ENCODE data around the gene DAD1. TPM values are rescaled to one million over a fixed set of nuclear protein-coding genes. Genes with fewer than 3 reads are reported as not detected.

Gene DAD1
- total and polyA plus RNA-seq, 2 of the 8 experiments (the other 6 are each of a cell fraction or from before 2014, with no cell fraction given), result 131 to 440 TPM

DNA sequence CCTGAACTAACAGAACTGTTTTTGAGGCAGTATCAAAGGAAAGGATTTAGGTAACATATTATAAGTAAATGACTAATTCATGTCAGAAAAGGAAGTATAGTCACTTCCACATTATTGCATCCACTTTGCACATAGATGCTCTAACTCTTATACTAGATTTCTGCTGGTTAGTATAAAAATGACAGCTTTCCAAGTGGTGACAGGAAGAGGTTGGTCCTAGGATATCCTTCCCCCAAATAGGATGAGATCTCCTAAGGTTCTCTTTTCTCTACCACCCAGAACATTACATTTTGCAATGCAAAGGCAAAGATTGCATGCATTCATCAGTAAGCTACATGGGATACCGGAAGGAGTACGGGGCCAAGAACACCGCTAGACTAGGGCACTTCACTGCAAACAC lies 15.2 kb downstream of the DAD1 start:
- Histone ChIP-seq H3K4ac (replicated peaks; ENCODE audit: insufficient read length, low read depth, low read length) (no peak overlapping the region), H3K9me3 (ENCODE audit: insufficient read depth in 2 of 2, low read depth in 1 of 2, low read length in 1 of 2) (no peaks in the 10 kb centered on the region), H3K79me2 (ENCODE audit: control insufficient read depth in 1 of 2, insufficient read depth in 2 of 2, low read length in 2 of 2) (peaks cover 0 to 31% of the 10 kb centered on the region in 2 experiments; a peak in 2 of 4 replicates), H3K23me2 (ENCODE audit: low read depth, low read length) (no peaks in the 10 kb centered on the region), H2BK120ac (replicated peaks; ENCODE audit: low read depth, low read length) (no peak overlapping the region), H3K56ac (replicated peaks; ENCODE audit: insufficient read length, low read depth, low read length) (no peak overlapping the region), H3K79me1 (ENCODE audit: low read depth, low read length) (no peaks in the 10 kb centered on the region), H3K36me3 (ENCODE audit: control insufficient read depth in 2 of 4, insufficient read depth in 4 of 4, low read length in 3 of 4) (peaks cover 9 to 25% (median 16%) of the 10 kb centered on the region in 4 experiments; a peak in 7 of 8 replicates), H2BK15ac (ENCODE audit: low read length) (no peak overlapping the region), H3K4me3 (ENCODE audit: extremely low read depth in 1 of 4, insufficient read depth in 2 of 4, low read depth in 3 of 4, low read length in 4 of 4) (no peak overlapping the region), H3K23ac (ENCODE audit: insufficient read length) (no peak overlapping the region), H2BK12ac (ENCODE audit: low read depth, low read length) (no peak overlapping the region), H3K4me2 (ENCODE audit: insufficient read depth in 1 of 2, low read depth in 2 of 2, low read length in 2 of 2) (no peak overlapping the region), H3K18ac (ENCODE audit: extremely low read depth, low read length) (no peak overlapping the region), H4K8ac (ENCODE audit: extremely low read depth, insufficient read depth, low read length) (no peak overlapping the region), H3K27ac (ENCODE audit: low read depth, low read length) (no peak overlapping the region), H4K5ac (ENCODE audit: insufficient read length, low read depth, low read length) (no peak overlapping the region), H4K91ac (replicated peaks; ENCODE audit: insufficient read length, low read length) (no peak overlapping the region), H2BK20ac (ENCODE audit: low read length) (no peak overlapping the region), H4K20me1 (replicated peaks in 1 of 2; ENCODE audit: control insufficient read depth in 1 of 2, insufficient read depth in 2 of 2, low read length in 2 of 2) (no peaks in the 10 kb centered on the region), H2AFZ (ENCODE audit: low read length) (no peak overlapping the region), H3K27me3 (replicated peaks in 1 of 4; ENCODE audit: control insufficient read depth in 3 of 4, extremely low read depth in 1 of 4, insufficient read depth in 3 of 4, low read length in 3 of 4) (no peaks in the 10 kb centered on the region), H3K9ac (replicated peaks in 1 of 4; ENCODE audit: extremely low read depth in 1 of 4, low read depth in 3 of 4, low read length in 3 of 4) (no peak overlapping the region), H2AK5ac (ENCODE audit: low read depth, low read length) (no peak overlapping the region), H3K4me1 (replicated peaks in 1 of 4; ENCODE audit: control insufficient read depth in 3 of 4, insufficient read depth in 4 of 4, low read length in 3 of 4) (peaks cover 0 to 5% (median 1%) of the 10 kb centered on the region in 4 experiments; a peak in 3 of 7 replicates), H3K14ac (ENCODE audit: insufficient read length) (no peak overlapping the region), H2BK5ac (ENCODE audit: low read depth, low read length) (no peak overlapping the region)
- TF ChIP-seq GABPA (IDR thresholded peaks at IDR 0.05; ENCODE audit: borderline replicate concordance, insufficient read depth, low read length), result no peak
- no peak for TF ChIP-seq HDAC6 (IDR thresholded peaks at IDR 0.05; ENCODE audit: low read depth, low read length)
- TF ChIP-seq FOSL1 (IDR thresholded peaks at IDR 0.05; ENCODE audit: insufficient read depth, low read depth, low read length), result no peak
- no peak for TF ChIP-seq BACH1 (IDR thresholded peaks at IDR 0.05; ENCODE audit: low read length)
- no peak for TF ChIP-seq RNF2 (IDR thresholded peaks at IDR 0.05; ENCODE audit: borderline replicate concordance, low read depth, low read length, missing control alignments, poor library complexity, severe bottlenecking)
- TF ChIP-seq, protein P1, sequence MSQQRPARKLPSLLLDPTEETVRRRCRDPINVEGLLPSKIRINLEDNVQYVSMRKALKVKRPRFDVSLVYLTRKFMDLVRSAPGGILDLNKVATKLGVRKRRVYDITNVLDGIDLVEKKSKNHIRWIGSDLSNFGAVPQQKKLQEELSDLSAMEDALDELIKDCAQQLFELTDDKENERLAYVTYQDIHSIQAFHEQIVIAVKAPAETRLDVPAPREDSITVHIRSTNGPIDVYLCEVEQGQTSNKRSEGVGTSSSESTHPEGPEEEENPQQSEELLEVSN (IDR thresholded peaks at IDR 0.05), result no peak
- TF ChIP-seq BCL11A (IDR thresholded peaks at IDR 0.05; ENCODE audit: low read depth in 2 of 2, low read length in 2 of 2), result no peak
- no peak for TF ChIP-seq SRF (IDR thresholded peaks at IDR 0.05; ENCODE audit: low read depth, low read length)
- TF ChIP-seq POU5F1 (IDR thresholded peaks at IDR 0.05; ENCODE audit: low read depth, low read length), result no peak
- TF ChIP-seq TCF12 (IDR thresholded peaks at IDR 0.05; ENCODE audit: low read depth, low read length), result no peak
- TF ChIP-seq, protein P2, sequence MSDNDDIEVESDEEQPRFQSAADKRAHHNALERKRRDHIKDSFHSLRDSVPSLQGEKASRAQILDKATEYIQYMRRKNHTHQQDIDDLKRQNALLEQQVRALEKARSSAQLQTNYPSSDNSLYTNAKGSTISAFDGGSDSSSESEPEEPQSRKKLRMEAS (IDR thresholded peaks at IDR 0.05), result no peak
- no peak for TF ChIP-seq SIN3A (conservative IDR thresholded peaks at IDR 0.05 in 1 of 2, IDR thresholded peaks at IDR 0.05 in 1 of 2; ENCODE audit: low read depth in 1 of 2, low read length in 2 of 2)
- 96% methylated on average over 3 of the region's 3 CpGs; no CpG with 5 or more reads in 1 of the 2 experiments for WGBS, 2 experiments (ENCODE audit: extremely low coverage in 1 of 2, insufficient coverage in 1 of 2, insufficient read length in 1 of 2, insufficient replicate concordance in 2 of 2, low coverage in 1 of 2, low lambda C conversion rate in 2 of 2, missing lambda C conversion rate in 1 of 2)
- DNase-seq (ENCODE audit: low read depth in 1 of 2, low spot score in 2 of 2) (no peak), FAIRE-seq (no peak)
- ChIA-PET CTCF (ENCODE audit: partially characterized antibody) (interaction anchor here (4.3 to 5.8 kb wide), 3 partner anchors 14 to 80 kb away, joined by 30 to 78 read pairs (median 68); partner anchors contain the start of gene OR6J1), POLR2A (ENCODE audit: partially characterized antibody) (interaction anchor here (1.1 kb wide), 1 partner anchor 19 kb away, joined by 3 read pairs; no protein-coding TSS in a partner anchor)
